Liver (tissue), 9 donors: ENCODE results near the gene PBLD. TPM values are rescaled to one million over a fixed set of nuclear protein-coding genes. Genes with fewer than 3 reads are reported as not detected.
A peak's percentile ranks its signal among the peaks of the same experiment; 100 is the strongest.

Experiments
- DNase-seq: peaks from one replicate; pipeline ENCODE4 v3.0.0-alpha.2; 2017; ENCODE audit warnings: low spot score
- H3K27ac ChIP-seq, 2 donors: one replicate each; pipeline ENCODE4 v1.7.0; 2013; ENCODE audit warnings: inconsistent platforms in 2 of 2, low read length in 2 of 2, control low read depth in 1 of 2, low read depth in 1 of 2, mild to moderate bottlenecking in 1 of 2
- H3K27me3 ChIP-seq, 4 donors: one replicate each; pipeline versions ENCODE4 v1.6.1 to v1.7.0; 2013; ENCODE audit warnings: low read length in 3 of 4, inconsistent platforms in 1 of 4, mild to moderate bottlenecking in 1 of 4, moderate library complexity in 1 of 4; ENCODE audit not compliant: control insufficient read depth in 4 of 4, insufficient read depth in 4 of 4
- H3K36me3 ChIP-seq, 4 donors: one replicate each; pipeline versions ENCODE4 v1.6.1 to v1.7.0; 2013; ENCODE audit warnings: low read length in 3 of 4, mild to moderate bottlenecking in 3 of 4, low read depth in 1 of 4, moderate library complexity in 1 of 4; ENCODE audit not compliant: control insufficient read depth in 4 of 4, insufficient read depth in 3 of 4
- H3K4me1 ChIP-seq, 4 donors: one replicate each; pipeline versions ENCODE4 v1.6.1 to v1.7.0; 2013; ENCODE audit warnings: low read length in 3 of 4, mild to moderate bottlenecking in 3 of 4, moderate library complexity in 1 of 4; ENCODE audit not compliant: control insufficient read depth in 4 of 4, insufficient read depth in 4 of 4
- H3K4me3 ChIP-seq, 3 donors: one replicate each; pipeline versions ENCODE4 v1.6.1 to v1.7.0; 2013; ENCODE audit warnings: low read length in 3 of 3, control low read depth in 1 of 3, low read depth in 1 of 3, mild to moderate bottlenecking in 1 of 3
- H3K9ac ChIP-seq, 2 donors: one replicate each; pipeline ENCODE4 v1.7.0; 2013; ENCODE audit warnings: low read length in 2 of 2, mild to moderate bottlenecking in 2 of 2, moderate library complexity in 2 of 2, control low read depth in 1 of 2, low read depth in 1 of 2
- H3K9me3 ChIP-seq, 4 donors: one replicate each; pipeline versions ENCODE4 v1.6.1 to v1.7.0; 2013; ENCODE audit warnings: low read length in 3 of 4; ENCODE audit not compliant: control insufficient read depth in 4 of 4
- ATF3 ChIP-seq: IDR thresholded peaks from 2 replicates; pipeline ENCODE4 v1.6.1; 2016; ENCODE audit warnings: antibody characterized with exemption
- CTCF ChIP-seq: fragments of 150-350 bp; IDR thresholded peaks from 2 replicates; pipeline ENCODE4 v1.5.1; 2017; ENCODE audit warnings: improper control_type of control experiment, low read depth, low read length; ENCODE audit not compliant: missing input control
- EGR1 ChIP-seq, 2 donors: IDR thresholded peaks; 2 replicates each; pipeline ENCODE4 v1.6.1; 2016 to 2018; ENCODE audit warnings: antibody characterized with exemption in 2 of 2, low read depth in 2 of 2
- FOXA1 ChIP-seq: IDR thresholded peaks from 2 replicates; pipeline ENCODE4 v1.6.1; 2016; ENCODE audit warnings: antibody characterized with exemption
- FOXA2 ChIP-seq: IDR thresholded peaks from 2 replicates; pipeline ENCODE4 v1.6.1; 2016; ENCODE audit warnings: antibody characterized with exemption
- GABPA ChIP-seq, 2 donors: IDR thresholded peaks in 1 of 2; conservative IDR thresholded peaks in 1 of 2; 2 replicates each; pipeline ENCODE4 v1.6.1; 2016; ENCODE audit warnings: antibody characterized with exemption in 2 of 2, mild to moderate bottlenecking in 1 of 2, moderate library complexity in 1 of 2
- HNF4A ChIP-seq, 2 donors: conservative IDR thresholded peaks; 2 replicates each; pipeline ENCODE4 v1.6.1; 2016; ENCODE audit warnings: antibody characterized with exemption in 2 of 2, mild to moderate bottlenecking in 2 of 2
- HNF4G ChIP-seq: IDR thresholded peaks from 2 replicates; pipeline ENCODE4 v1.6.1; 2016; ENCODE audit warnings: antibody characterized with exemption
- JUND ChIP-seq, 2 donors: IDR thresholded peaks; 2 replicates each; pipeline ENCODE4 v1.6.1; 2016; ENCODE audit warnings: antibody characterized with exemption in 2 of 2
- NR2F2 ChIP-seq: IDR thresholded peaks from 2 replicates; pipeline ENCODE4 v1.6.1; 2016; ENCODE audit warnings: antibody characterized with exemption
- RAD21 ChIP-seq, 2 donors: IDR thresholded peaks; 2 replicates each; pipeline ENCODE4 v1.6.1; 2016; ENCODE audit warnings: antibody characterized with exemption in 2 of 2, mild to moderate bottlenecking in 2 of 2
- REST ChIP-seq: IDR thresholded peaks from 2 replicates; pipeline ENCODE4 v1.6.1; 2016; ENCODE audit warnings: antibody characterized with exemption, mild to moderate bottlenecking
- RXRA ChIP-seq, 2 donors: IDR thresholded peaks; 2 replicates each; pipeline ENCODE4 v1.6.1; 2017 to 2018; ENCODE audit warnings: antibody characterized with exemption in 2 of 2, mild to moderate bottlenecking in 1 of 2
- SP1 ChIP-seq: IDR thresholded peaks from 2 replicates; pipeline ENCODE4 v1.6.1; 2018; ENCODE audit warnings: antibody characterized with exemption, mild to moderate bottlenecking
- TAF1 ChIP-seq: conservative IDR thresholded peaks from 2 replicates; pipeline ENCODE4 v1.6.1; 2016; ENCODE audit warnings: antibody characterized with exemption, mild to moderate bottlenecking
- YY1 ChIP-seq: IDR thresholded peaks from 2 replicates; pipeline ENCODE4 v1.6.1; 2016; ENCODE audit warnings: antibody characterized with exemption, mild to moderate bottlenecking
- ZBTB33 ChIP-seq: IDR thresholded peaks from 2 replicates; pipeline ENCODE4 v1.6.1; 2016; ENCODE audit warnings: antibody characterized with exemption
- WGBS: extraction: QIAGEN DNeasy Blood & Tissue Kit; methylation state at CpG from one replicate; pipeline ENCODE4 v1.1.7; 2013; 5-methylcytosine and 5-hydroxymethylcytosine counted together
- polyA plus RNA-seq, 2 donors: library from polyadenylated mRNA; stranded (reverse) in 1 of 2; unstranded in 1 of 2; fragments of 200-250 nt in 1 of 2; fragments of >200 nt in 1 of 2; fragmentation: Nextera tagmentation in 1 of 2; extraction: Ambion mirVana in 1 of 2; gene quantifications; one replicate each; pipeline versions ENCODE4 v1.2.1 to v1.2.3, GENCODE V29; 2013 to 2015
- total RNA-seq, 2 donors: library from RNA; depleted of rRNA; stranded (reverse); fragments of >200 nt; gene quantifications; one replicate each; pipeline ENCODE4 v1.2.3, GENCODE V29; 2014
- donor health status: healthy.
- donor health status: healthy.
- donor health status: healthy.
- donor health status: healthy.
- donor health status: healthy.

Gene PBLD
- total and polyA plus RNA-seq, 4 donors: 63.3 to 175 (median 103) TPM

- no peak for DNase-seq
- H3K9ac ChIP-seq: peak overlapping the region in 1 of 2 donors; percentile 19
- H3K4me1 ChIP-seq: peaks cover 9 to 43% (median 30%) of the 10 kb centered on the region in 4 donors
- H3K27ac ChIP-seq: peak overlapping the region in 1 of 2 donors; percentile 27
- no peak for TF ChIP-seq SP1
- no peak for TF ChIP-seq ATF3
- TF ChIP-seq EGR1 (IDR thresholded peaks at IDR 0.05; ENCODE audit: low read depth in 2 of 2): no peak
- TF ChIP-seq FOXA2: no peak
- TF ChIP-seq ZBTB33: no peak
- no peak for TF ChIP-seq RAD21 (IDR thresholded peaks at IDR 0.05)
- no peak for TF ChIP-seq RXRA (IDR thresholded peaks at IDR 0.05)
- TF ChIP-seq REST: no peak
- TF ChIP-seq TAF1: no peak
- TF ChIP-seq NR2F2: no peak
- no peak for TF ChIP-seq HNF4G
- no peaks in the 10 kb centered on the region for H3K9me3 ChIP-seq
- no peaks in the 10 kb centered on the region for H3K27me3 ChIP-seq
- no peak overlapping the region for H3K4me3 ChIP-seq
- WGBS: 67% methylated on average over 2 of the region's 2 CpGs
- peaks cover 0 to 3% (median 0%) of the 10 kb centered on the region in 4 donors for H3K36me3 ChIP-seq
Measured at GRCh38 chr10:68302503-68302823, 30.3 kb downstream of the PBLD start.

GRCh38 chr10:68301790-68302502 is 30.8 kb downstream of the PBLD start:
- Histone ChIP-seq H3K27me3 (no peaks in the 10 kb centered on the region), H3K36me3 (peaks cover 0 to 3% (median 1%) of the 10 kb centered on the region in 4 donors), H3K4me3 (no peak overlapping the region), H3K9me3 (no peaks in the 10 kb centered on the region), H3K27ac (peak overlapping the region; percentile 27 to 64), H3K9ac (peak overlapping the region in 1 of 2 donors; percentile 19), H3K4me1 (peaks cover 9 to 46% (median 32%) of the 10 kb centered on the region in 4 donors)
- DNase-seq: no peak
- 38% methylated on average over 6 of the region's 6 CpGs for WGBS
- TF ChIP-seq TAF1: no peak
- peak; percentile 44 for TF ChIP-seq HNF4G
- no peak for TF ChIP-seq FOXA1
- TF ChIP-seq YY1: no peak
- peak; percentile 35 for TF ChIP-seq ATF3
- peak; percentile 59 for TF ChIP-seq CTCF
- peak; percentile 84 to 91 for TF ChIP-seq HNF4A (conservative IDR thresholded peaks at IDR 0.05)
- peak in 1 of 2 donors; percentile 77 for TF ChIP-seq JUND (IDR thresholded peaks at IDR 0.05)
- TF ChIP-seq RAD21 (IDR thresholded peaks at IDR 0.05): peak; percentile 77 to 78
- peak; percentile 59 for TF ChIP-seq SP1
- TF ChIP-seq GABPA (IDR thresholded peaks at IDR 0.05 in 1 of 2, conservative IDR thresholded peaks at IDR 0.05 in 1 of 2): no peak
- TF ChIP-seq RXRA (IDR thresholded peaks at IDR 0.05): peak; percentile 51 to 71
- peak; percentile 36 for TF ChIP-seq NR2F2
- TF ChIP-seq EGR1 (IDR thresholded peaks at IDR 0.05; ENCODE audit: low read depth in 2 of 2): no peak
- TF ChIP-seq REST: no peak
